Embryonic facial prominence (tissue), 1 donor: ENCODE data around the gene TSPEAR.
"Not testable (repeated sequence)": the region's sequence is repeated elsewhere in the genome, so short reads cannot be mapped to it uniquely, and the experiment has no call there.

ENCODE experiments used
- DNase-seq: peaks from one replicate; pipeline ENCODE4 v3.0.0-alpha.2; 2016; ENCODE audit errors: extremely low spot score

The TSPEAR gene

DNA sequence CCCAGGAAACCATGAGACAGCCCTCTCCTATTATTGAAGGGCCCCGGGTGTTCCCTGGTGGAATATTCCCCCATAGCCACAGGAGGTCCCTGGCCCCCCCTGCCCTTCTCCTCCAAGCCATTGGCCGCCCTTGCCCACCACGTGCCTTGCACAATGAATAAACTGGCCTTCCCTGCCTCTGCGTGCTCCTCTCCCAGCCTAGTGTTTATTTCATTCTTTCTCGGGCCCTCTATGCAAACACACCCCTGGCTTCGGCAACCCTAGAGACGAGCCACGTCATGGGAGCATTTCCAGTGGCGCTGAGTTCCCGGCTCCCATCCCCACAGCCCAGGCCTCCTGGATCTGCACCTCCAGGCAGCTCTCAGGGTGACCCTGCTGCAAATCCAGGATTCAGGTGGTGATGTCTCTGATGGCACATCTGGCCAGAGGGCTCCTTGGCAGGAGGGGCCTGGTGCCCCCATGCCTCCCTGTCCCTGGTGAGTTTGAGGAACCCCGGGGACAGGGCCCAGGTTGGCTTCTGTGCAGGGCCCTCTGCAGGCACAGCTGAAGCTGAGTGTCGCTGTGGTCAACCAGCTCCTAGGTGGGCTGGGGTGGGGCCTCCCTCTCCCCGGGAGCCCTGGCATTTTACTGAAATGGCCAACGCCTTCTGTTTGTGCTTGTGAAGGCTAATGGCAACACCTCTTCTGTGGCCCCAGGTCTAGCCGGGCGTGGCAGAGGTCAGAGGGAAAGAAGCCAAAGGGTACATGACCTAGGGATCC lies 8.2 kb downstream of the TSPEAR start:
- no peak for DNase-seq

DNA sequence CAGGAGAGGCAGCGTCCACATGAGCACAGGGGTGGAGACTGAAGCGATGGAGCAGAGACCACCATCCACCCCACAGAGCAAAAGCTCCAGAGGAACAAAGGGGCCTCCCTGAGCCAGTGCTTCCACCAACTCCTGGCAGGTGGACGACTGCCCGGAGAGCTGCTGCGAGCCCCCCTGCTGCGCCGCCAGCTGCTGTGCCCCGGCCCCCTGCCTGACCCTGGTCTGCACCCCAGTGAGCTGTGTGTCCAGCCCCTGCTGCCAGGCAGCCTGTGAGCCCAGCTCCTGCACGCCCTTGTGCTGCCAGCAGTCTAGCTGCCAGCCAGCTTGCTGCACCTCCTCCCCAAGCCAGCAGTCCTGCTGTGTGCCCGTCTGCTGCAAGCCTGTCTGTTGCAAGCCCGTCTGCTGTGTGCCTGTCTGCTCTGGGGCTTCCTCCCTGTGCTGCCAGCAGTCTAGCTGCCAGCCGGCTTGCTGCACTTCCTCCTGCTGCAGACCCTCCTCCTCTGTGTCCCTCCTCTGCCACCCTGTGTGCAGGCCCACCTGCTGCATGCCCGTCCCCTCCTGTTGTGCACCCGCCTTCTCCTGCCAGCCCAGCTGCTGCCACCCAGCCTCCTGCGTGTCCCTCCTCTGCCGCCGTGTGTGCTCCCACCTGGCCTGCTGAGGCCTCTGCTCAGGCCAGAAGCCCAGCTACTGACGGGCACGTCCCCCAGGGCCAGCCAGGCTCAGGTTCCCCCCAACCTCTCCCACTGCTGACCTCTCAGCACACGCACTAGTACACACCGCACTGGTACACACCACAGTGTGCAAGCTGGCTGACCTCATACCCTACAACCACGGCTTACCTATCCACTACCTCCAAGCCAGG lies 9.0 kb downstream of the TSPEAR start:
- no peak for DNase-seq

- no peak for DNase-seq
Measured at GRCh38 chr21:44701541-44701940, 9.8 kb downstream of the TSPEAR start.

- DNase-seq: no peak
Measured at GRCh38 chr21:44701023-44701400, 10.4 kb downstream of the TSPEAR start.

DNA sequence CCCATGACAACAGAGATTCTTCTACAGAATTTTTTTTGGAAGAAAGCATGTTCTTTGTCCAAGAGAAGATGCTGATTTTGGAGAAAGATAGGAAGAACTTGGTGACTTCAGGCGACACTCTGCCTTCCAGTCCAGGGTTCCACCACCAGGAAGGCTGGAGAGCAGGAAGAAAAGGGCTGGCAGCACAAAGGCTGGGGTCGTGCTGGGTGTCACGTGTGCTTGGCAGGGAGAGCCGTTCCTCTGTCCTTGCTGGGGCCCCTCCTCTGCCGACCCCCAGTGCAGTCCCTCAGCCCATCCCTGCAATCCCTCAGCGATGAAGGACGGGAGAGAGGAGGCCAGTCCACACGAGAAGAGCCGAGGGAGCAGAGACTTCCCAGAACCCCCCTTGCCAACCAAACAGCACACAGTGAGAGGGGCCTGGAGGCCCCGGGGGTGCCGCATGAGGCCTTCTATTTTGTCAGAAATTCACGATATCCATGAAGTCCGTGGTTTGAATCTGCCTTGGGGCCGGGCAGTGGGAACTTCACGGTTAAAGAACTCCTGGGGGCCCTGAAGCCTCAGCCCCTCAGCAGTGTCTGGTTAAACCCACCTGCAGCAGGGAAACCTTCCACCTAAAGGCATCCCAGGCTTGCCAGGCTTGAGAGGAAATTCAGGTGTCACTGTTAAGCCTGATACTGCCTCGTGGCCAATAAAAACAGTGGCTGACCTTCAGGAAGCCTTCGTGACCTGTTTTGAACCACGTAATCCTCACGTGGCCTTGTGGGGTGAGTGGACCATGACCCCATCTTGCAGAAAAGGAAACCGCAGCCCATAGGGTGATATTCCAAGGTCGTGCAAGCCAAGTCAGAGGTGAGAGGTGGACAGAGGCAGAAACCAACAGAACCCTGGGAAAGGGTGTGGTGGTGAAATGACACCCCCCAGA lies 11.0 kb downstream of the TSPEAR start:
- DNase-seq: no peak

- DNase-seq: no peak
Measured at GRCh38 chr21:44699502-44700001, 11.8 kb downstream of the TSPEAR start.

- DNase-seq: no peak
Measured at GRCh38 chr21:44697811-44698734, 13.3 kb downstream of the TSPEAR start.

- not testable (repeated sequence) for DNase-seq
Measured at GRCh38 chr21:44697172-44697810, 14.1 kb downstream of the TSPEAR start, which contains the start of gene KRTAP10-12. TSS of gene KRTAP10-12 (plus strand) at chr21:44697172. CDS start at chr21:44697202, 30 bp downstream.

GRCh38 chr21:44696572-44696971 lies 14.8 kb downstream of the TSPEAR start:
- no peak for DNase-seq

DNA sequence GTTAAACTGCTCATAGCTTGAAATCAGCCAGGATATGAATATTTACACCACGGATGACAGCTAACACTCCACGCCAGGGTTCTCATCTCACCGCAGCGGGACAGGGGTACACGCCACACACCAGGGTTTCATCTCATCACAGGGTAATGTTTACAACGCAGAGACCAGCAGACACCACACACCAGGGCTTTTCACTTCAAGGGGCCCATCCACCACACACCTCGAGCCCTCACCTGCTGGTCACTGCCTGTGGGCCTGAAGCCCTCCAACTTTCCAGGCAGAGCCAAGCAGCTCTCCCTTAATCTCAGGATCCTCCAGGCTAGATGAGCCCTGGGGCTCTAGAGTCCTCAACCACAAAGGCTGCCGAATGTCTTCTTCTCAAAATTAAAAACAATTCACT lies 15.7 kb downstream of the TSPEAR start:
- DNase-seq: no peak

DNA sequence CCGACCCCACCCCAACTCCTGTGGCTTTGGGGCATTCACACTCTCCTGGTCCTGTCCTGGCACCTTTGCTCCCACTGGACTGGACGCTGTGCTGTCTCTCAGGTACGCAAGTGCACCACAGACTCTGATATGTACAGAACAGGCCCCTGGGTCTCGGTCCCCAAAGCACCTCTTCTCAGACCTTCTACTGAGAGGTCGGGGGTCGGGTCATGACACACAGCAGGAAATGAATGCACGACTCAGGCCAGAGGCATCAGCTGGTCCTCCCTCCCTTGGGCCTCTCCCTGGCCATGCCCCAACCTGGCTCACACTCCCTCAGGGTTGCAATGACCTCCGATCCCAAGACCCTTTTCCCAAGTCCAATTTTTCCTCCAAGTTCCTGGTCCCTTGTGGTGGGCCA lies 16.2 kb downstream of the TSPEAR start:
- DNase-seq: no peak

DNA sequence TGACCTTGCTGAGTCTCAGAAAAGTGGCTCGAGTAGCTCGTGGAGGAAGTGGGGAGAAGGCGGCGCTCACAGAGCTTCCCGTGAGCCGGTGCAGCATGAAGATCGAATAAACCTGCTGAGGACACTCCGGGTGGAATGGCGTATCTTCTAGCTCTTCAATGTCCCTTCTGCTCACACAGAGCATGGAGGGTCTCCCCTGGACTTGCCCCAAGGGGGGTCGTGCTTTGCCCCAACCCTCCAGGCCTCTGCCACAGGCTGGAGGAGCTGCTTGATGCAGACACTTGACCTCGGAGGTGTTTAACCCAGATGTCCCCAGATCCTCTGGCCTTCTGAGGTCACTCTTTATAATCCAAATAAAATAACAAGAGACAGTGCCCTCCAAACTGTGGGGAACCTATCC lies 16.6 kb downstream of the TSPEAR start:
- no peak for DNase-seq

DNA sequence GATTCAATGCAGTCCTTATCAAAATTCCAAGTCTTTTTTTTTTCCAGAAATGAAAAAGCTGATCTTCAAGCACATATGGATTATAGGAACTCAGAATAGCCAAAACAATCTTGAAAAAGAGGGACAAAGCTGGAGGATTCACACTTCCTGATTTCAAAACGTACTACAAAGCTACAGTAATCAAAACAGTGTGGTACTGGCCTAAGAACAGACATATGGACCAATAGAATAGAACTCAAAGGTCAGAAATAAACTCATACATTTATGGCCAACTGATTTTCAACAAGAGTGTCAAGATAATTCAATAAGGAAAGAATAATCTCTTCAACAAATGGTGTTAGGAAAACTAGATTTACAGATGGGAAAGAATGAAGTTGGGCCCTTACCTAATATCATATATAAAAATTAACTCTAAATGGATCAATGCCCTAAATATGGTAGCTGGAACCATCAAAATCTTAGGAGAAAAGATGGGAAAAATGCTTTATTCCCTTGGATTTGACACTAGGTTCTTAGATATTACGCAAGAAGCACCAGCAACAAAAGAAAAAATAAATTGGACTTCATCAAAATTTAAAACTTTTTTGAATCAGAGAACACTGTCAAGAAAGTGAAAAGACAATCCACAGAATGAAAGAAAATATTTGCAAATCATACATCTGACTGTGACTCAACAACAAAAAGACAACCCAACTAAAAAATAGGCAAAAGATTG lies 18.4 kb downstream of the TSPEAR start:
- DNase-seq: no peak

DNA sequence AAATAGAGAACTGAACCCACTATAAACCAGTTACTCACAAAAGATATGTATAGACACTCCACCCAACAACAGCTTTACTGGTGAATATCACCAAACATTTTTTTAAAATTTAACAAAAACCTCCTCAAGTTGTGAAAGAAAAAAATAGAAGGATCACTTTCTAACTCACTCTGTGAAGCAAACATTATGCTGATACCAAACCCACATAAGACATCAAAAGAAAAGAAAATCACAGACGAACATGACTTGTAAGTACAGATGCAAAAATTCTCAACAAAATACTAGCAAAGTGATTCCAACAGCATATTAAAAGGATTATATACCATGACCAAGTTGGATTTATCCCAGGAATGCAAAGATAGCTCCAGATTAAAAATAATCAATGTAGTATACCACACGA lies 19.7 kb downstream of the TSPEAR start:
- DNase-seq: no peak

GRCh38 chr21:44689740-44690139 lies 21.6 kb downstream of the TSPEAR start:
- not testable (repeated sequence) for DNase-seq

DNA sequence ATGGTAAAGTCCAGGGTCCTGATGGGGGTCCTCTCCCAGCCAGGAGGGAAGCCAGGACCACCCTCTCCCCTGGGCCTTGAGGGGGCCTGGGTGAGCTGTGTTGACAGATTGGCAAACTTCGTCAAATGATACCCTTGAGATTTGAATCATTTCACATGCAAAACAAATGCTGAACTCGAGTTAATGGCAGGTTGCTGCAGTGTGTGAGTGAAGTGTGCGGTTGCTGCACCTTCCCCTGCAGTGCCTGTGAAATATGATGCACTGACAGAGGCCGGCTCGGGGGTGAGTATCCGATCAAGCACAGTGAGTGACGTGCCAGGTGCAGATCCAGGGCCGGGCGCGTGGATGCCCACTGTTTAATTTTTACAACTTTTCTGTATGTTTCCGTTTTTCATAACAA lies 23.7 kb downstream of the TSPEAR start:
- DNase-seq: no peak

- DNase-seq: no peak
Measured at GRCh38 chr21:44686843-44687561, 24.4 kb downstream of the TSPEAR start.

DNA sequence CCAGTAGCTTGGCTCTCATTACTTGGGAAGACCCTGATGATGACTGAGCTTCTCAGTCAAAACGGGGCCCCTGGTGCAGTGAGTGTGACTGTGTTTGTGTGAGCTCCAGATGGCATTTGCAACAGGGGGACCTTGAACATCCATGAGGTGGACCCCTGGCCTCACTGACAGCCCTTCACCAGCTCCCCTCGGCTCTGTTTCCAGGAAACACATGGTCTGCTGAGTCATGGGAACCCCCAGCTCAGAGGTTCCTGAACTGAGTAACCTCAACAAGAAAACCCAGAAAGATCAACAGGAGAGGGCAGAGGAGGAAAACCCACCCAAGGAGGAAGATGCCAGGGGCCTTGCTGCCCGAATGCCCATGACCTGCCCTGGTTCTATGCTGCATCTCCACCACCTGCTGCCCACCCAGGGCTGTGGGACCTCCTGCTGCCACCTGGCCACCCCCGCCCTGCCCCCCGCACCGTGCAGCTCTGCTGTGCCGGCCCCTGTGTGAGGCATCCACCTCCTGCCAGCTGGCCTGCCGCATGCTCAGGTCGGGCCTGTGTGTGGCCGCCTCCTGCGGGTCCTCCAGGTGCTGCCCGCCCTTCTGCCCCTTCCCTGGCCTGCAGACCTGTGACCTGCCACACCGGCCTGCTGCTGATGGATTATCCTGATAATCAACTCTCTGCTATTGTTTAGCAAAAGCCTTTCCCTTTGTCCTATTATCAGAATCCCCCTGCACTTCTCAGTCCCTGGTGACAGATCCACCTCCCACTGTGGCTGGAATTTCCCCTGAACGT lies 25.2 kb downstream of the TSPEAR start:
- no peak for DNase-seq
